Cardiac fibroblast (primary cell): Measurements from ENCODE around the gene GATA2.

Source experiments
- DNase-seq, 2 donors: peaks; one replicate each; pipeline versions ENCODE4 v3.0.0 to v3.0.0-alpha.2; 2010; ENCODE audit warnings: low read depth in 2 of 2
- H3K4me3 ChIP-seq, 2 donors: replicated peaks in 1 of 2; 1 replicate in 1 of 2; 2 replicates in 1 of 2; pipeline ENCODE4 v1.5.1; 2011; ENCODE audit warnings: low read depth in 2 of 2, low read length in 2 of 2, mild to moderate bottlenecking in 2 of 2, moderate library complexity in 1 of 2
- TF ChIP-seq, protein P1 (sequence below): IDR thresholded peaks from one replicate; pipeline ENCODE4 v1.5.1; 2011; ENCODE audit warnings: low read depth, mild to moderate bottlenecking, low read length, inconsistent platforms

The GATA2 gene

DNA sequence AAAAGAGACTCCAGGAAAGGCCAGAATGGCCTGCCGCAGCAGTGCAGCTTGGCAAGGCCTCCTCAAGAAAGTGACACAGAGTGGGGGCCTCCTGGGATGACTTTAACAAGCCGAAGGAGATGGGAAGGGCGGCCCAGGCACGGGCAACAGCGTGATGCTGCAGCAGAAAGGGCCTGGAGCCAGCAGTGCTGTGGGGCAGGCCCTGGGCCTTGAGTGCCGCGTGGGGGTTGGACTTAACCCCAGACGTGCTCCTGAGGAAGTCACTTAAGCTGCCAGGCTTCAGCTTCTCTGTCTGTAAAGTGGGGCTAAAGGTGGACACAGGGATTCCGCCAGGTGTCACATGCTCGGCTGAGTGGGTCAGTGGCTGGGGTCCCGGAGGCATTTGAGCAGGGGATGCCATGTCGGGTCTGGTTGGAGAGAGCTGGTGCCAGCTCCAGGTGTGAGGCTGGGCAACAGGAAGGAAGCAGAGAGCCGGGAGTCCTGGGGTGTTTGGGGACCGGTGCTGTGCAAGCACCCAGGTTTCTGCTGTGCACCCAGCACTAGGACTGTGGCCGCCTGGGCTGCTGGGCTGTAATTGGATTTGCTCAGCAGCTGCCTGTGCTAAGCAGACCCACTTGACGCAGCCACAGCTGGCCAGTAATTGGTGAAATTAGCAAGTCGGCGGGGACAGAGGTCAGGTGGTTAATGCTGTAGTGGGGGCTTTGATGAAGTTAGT, 34.1 kb downstream of the GATA2 start:
- TF ChIP-seq, protein P1, sequence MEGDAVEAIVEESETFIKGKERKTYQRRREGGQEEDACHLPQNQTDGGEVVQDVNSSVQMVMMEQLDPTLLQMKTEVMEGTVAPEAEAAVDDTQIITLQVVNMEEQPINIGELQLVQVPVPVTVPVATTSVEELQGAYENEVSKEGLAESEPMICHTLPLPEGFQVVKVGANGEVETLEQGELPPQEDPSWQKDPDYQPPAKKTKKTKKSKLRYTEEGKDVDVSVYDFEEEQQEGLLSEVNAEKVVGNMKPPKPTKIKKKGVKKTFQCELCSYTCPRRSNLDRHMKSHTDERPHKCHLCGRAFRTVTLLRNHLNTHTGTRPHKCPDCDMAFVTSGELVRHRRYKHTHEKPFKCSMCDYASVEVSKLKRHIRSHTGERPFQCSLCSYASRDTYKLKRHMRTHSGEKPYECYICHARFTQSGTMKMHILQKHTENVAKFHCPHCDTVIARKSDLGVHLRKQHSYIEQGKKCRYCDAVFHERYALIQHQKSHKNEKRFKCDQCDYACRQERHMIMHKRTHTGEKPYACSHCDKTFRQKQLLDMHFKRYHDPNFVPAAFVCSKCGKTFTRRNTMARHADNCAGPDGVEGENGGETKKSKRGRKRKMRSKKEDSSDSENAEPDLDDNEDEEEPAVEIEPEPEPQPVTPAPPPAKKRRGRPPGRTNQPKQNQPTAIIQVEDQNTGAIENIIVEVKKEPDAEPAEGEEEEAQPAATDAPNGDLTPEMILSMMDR, result no peak
- H3K4me3 ChIP-seq, result no peak overlapping the region
- no peak for DNase-seq

DNA sequence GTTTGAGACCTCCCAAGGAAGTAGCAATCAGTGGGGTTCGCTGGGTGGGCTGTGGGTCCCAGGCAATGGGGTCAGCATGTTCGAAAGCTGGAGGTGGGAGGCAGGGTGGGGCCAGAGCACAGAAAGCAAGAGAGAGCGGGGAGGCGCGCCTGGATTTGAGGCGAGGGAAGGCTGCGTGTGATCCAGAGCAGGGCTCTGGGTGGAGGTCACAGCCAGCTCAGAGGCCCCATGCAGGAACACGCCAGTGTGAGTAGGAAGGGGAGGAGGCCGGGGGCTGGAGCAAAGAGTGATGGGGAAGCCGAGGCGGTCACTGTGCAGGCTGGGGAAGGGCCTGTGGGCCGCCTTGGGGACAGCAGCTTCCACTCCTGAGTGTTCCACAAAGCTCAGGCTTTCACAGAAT, 35.1 kb downstream of the GATA2 start:
- no peak for DNase-seq
- TF ChIP-seq, protein P1, result no peak
- H3K4me3 ChIP-seq, result no peak overlapping the region

DNA sequence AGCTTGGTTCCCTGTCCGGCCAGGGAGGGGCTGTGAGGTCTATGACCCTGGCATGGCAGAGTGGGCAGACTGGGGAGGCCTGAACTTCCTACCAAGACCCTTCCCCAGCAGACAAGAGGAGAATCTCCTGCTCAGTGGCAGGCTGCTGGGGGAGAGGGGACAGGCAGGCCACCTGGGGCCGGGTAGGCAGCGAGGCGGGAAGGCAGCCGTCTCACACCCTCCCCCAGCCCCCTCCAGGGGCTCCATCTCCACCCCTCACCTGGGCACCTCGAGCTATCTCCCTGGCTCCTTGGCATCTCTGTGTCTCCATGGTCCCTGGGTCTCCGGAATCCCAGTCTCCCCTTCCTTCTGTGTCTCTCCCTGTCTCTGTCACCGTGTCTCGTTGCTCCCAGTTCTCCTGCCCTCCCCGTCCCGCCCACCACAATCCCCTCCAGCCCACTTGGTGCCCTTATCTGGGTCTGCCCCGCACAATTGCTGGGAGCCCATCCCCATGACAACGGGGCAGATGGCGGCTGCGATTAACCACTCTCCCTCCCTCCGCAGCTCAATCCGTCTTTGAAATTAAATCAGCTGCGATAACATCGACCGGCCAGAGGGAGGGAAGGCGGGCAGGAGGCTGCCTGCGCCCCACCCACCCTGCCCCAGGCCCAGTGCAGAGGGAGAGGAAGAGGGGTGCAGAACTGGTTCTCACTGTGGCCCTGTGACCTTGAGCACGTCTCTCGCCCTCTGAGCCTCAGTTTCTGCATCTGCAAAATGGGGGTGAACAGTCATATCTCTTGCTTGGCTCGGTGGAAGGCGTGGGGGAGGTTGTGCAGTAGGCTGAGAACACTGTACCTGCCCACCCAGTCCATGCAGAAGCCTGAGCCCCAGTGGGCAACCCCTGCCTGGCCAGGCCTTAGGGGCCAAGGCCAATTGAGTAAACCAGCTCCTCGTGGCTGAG, 36.0 kb downstream of the GATA2 start:
- TF ChIP-seq, protein P1, result no peak
- H3K4me3 ChIP-seq, result no peak overlapping the region
- no peak for DNase-seq

DNA sequence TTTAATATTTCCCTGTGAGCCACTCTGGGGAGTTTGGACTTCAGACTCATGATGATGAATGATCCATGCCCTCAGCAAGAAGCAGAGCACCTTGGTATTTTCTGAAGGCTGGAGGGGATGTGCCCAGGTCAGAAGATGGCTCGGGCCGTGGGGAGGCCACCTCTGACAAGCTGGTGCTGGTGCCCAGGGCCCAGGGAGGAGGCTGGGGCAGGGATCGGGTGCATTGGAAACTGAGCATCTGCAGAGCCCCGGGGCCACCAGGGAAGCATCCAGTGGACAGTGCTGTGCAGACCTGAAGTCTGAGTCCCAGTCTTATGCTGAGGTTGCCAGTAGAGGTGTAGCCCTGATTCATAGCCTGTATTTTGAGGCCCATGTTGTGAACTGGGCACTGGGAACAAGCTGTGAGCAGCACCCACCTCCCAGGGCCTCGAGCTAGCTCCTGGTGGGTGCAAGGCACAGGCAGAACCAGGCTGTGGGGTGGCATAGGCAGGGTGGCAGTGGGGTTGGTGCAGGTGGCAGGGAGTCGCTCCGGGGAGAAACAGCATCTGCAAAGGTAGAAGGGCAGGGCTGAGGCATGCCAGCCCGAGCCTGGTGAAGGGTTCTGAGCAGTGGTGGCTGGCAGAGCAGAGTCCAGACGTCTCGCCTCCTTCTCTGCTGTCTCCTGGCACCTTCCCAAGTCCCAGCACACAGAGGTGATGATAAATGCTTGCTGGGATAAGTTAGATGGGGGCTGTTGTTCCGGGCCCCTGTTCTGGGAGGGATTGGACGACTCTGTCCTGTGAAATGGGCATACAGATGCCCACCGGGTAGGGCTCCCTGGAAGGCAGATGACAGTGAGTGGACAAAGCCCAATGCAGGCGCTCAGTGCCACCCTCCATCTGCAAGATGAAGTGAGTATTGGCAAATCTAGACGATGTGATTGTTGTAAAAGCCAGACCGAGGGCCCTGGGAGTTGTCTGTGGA, 36.9 kb downstream of the GATA2 start:
- no peak overlapping the region for H3K4me3 ChIP-seq
- TF ChIP-seq, protein P1, result no peak
- DNase-seq, result peak in 1 of 2 donors; percentile 6

DNA sequence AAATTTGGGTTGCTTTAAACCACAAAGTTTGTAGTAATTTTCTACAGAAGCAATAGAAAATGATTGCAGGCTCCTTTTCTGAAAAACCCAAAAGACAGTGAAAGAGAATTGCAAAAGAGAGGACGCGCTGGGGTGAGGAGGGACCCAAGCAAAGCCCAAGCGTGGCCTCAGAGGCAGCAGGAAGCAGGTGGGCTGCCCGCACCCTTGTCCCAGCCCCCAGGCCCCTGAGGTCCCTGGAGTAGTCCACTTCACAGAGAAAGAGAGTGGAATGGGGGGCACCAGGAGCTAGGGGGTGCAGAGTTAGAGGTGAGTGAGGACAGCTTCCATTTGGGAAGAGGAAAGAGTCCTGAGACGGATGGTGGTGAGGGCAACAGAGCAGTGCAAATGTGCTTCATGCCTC, 37.9 kb downstream of the GATA2 start:
- TF ChIP-seq, protein P1, result no peak
- no peak for DNase-seq
- no peak overlapping the region for H3K4me3 ChIP-seq

DNA sequence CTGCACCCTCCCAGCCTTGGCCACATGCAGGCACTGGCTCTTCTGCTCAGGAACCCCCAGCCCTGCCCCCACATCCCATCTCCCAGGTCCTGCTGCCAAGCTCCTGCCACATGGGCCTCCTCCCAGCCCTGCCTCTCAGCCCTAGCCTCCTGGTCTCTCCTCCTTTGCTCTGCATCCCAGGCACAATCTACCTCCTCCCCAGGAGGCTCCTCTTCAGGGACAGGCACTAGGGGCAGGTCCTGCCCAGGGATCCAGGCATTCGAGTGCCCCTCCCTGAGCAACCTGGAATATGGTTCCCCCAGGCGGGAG, 38.7 kb downstream of the GATA2 start:
- no peak for DNase-seq
- H3K4me3 ChIP-seq, result no peak overlapping the region
- TF ChIP-seq, protein P1, result no peak
